ENCODE results near the gene ENPP4. TPM values are rescaled to one million over a fixed set of nuclear protein-coding genes. Genes with fewer than 3 reads are reported as not detected.
"Not testable (repeated sequence)": the region's sequence is repeated elsewhere in the genome, so short reads cannot be mapped to it uniquely, and the experiment has no call there.

ENPP4 gene
- total and polyA plus RNA-seq, 4 donors: 10.1 to 27.0 (median 16.0) TPM

GRCh38 chr6:46136831-46137230 is 7.0 kb downstream of the ENPP4 start:
- no peak overlapping the region for H3K27ac ChIP-seq (ENCODE audit: low read depth in 1 of 2, low read length in 2 of 2)
- WGBS, 2 donors: 73 to 81% methylated on average over 2 of the region's 2 CpGs
- DNase-seq (no peak), ATAC-seq (ENCODE audit: low FRiP score) (no peak)
- H3K27me3 ChIP-seq (ENCODE audit: control insufficient read depth in 1 of 2, insufficient read depth in 2 of 2, low read length in 1 of 2): no peaks in the 10 kb centered on the region
- no peaks in the 10 kb centered on the region for H3K9me3 ChIP-seq (ENCODE audit: control insufficient read depth, low read length)
- peaks cover 0 to 3% of the 10 kb centered on the region in 2 donors for H3K36me3 ChIP-seq (ENCODE audit: control insufficient read depth in 1 of 2, insufficient read depth in 2 of 2, low read length in 1 of 2)
- intact Hi-C loops (cut with DNase I): no loop called here
- H3K4me1 ChIP-seq (ENCODE audit: control insufficient read depth in 1 of 2, insufficient read depth in 2 of 2, low read length in 2 of 2): no peaks in the 10 kb centered on the region
- no peak overlapping the region for H3K4me3 ChIP-seq (ENCODE audit: low read length in 2 of 2)

- Histone ChIP-seq H3K4me3 (ENCODE audit: low read length in 2 of 2) (no peak overlapping the region), H3K27ac (ENCODE audit: low read depth in 1 of 2, low read length in 2 of 2) (no peak overlapping the region), H3K27me3 (ENCODE audit: control insufficient read depth in 1 of 2, insufficient read depth in 2 of 2, low read length in 1 of 2) (no peaks in the 10 kb centered on the region), H3K36me3 (ENCODE audit: control insufficient read depth in 1 of 2, insufficient read depth in 2 of 2, low read length in 1 of 2) (peaks cover 0 to 3% of the 10 kb centered on the region in 2 donors), H3K9me3 (ENCODE audit: control insufficient read depth, low read length) (no peaks in the 10 kb centered on the region), H3K4me1 (ENCODE audit: control insufficient read depth in 1 of 2, insufficient read depth in 2 of 2, low read length in 2 of 2) (no peaks in the 10 kb centered on the region)
- 83 to 87% methylated on average over 2 of the region's 2 CpGs for WGBS, 2 donors
- intact Hi-C loops (cut with DNase I): no loop called here
- no peak for DNase-seq
- no peak for ATAC-seq (ENCODE audit: low FRiP score)
Measured at GRCh38 chr6:46137387-46137786, 7.6 kb downstream of the ENPP4 start.

GRCh38 chr6:46138281-46138680 is 8.5 kb downstream of the ENPP4 start:
- intact Hi-C loops (cut with DNase I): no loop called here
- Histone ChIP-seq H3K27ac (ENCODE audit: low read depth in 1 of 2, low read length in 2 of 2) (no peak overlapping the region), H3K9me3 (ENCODE audit: control insufficient read depth, low read length) (no peaks in the 10 kb centered on the region), H3K4me3 (ENCODE audit: low read length in 2 of 2) (no peak overlapping the region), H3K36me3 (ENCODE audit: control insufficient read depth in 1 of 2, insufficient read depth in 2 of 2, low read length in 1 of 2) (peaks cover 3 to 5% of the 10 kb centered on the region in 2 donors), H3K27me3 (ENCODE audit: control insufficient read depth in 1 of 2, insufficient read depth in 2 of 2, low read length in 1 of 2) (no peaks in the 10 kb centered on the region), H3K4me1 (ENCODE audit: control insufficient read depth in 1 of 2, insufficient read depth in 2 of 2, low read length in 2 of 2) (peaks cover 0 to under 1% of the 10 kb centered on the region in 2 donors)
- DNase-seq (no peak), ATAC-seq (ENCODE audit: low FRiP score) (no peak)
- 98 to 100% methylated on average over 1 of the region's 1 CpG for WGBS, 2 donors

GRCh38 chr6:46144270-46144669 is 14.5 kb downstream of the ENPP4 start:
- ATAC-seq (ENCODE audit: low FRiP score): no peak
- Histone ChIP-seq H3K4me3 (ENCODE audit: low read length in 2 of 2) (no peak overlapping the region), H3K27ac (ENCODE audit: low read depth in 1 of 2, low read length in 2 of 2) (no peak overlapping the region), H3K9me3 (ENCODE audit: control insufficient read depth, low read length) (no peaks in the 10 kb centered on the region), H3K4me1 (ENCODE audit: control insufficient read depth in 1 of 2, insufficient read depth in 2 of 2, low read length in 2 of 2) (peaks cover 1 to 2% of the 10 kb centered on the region in 2 donors), H3K36me3 (ENCODE audit: control insufficient read depth in 1 of 2, insufficient read depth in 2 of 2, low read length in 1 of 2) (peaks cover 3 to 6% of the 10 kb centered on the region in 2 donors), H3K27me3 (ENCODE audit: control insufficient read depth in 1 of 2, insufficient read depth in 2 of 2, low read length in 1 of 2) (no peaks in the 10 kb centered on the region)
- no peak for DNase-seq
- intact Hi-C loops (cut with DNase I): no loop called here
- WGBS, 2 donors: 13 to 19% methylated on average over 1 of the region's 1 CpG

DNA sequence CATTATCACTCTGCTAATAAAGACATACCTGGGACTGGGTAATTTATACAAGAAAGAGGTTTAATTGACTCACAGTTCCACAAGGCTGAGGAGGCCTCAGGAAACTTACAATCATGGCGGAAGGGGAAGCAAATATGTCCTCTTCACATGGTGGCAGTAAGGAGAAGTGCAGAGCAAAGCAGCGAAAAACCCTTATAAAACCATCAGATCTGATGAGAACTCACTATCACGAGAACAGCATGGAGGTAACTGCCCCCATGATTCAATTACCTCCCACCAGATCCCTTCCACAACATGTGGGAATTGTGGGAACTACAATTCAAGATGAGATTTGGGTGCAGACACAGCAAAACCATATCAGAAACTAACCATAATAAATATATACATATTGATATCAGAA is 19.3 kb downstream of the ENPP4 start:
- ATAC-seq (ENCODE audit: low FRiP score); H3K27me3 ChIP-seq (ENCODE audit: control insufficient read depth in 1 of 2, insufficient read depth in 2 of 2, low read length in 1 of 2); H3K4me3 ChIP-seq (ENCODE audit: low read length in 2 of 2); H3K36me3 ChIP-seq (ENCODE audit: control insufficient read depth in 1 of 2, insufficient read depth in 2 of 2, low read length in 1 of 2); DNase-seq; H3K4me1 ChIP-seq (ENCODE audit: control insufficient read depth in 1 of 2, insufficient read depth in 2 of 2, low read length in 2 of 2); H3K27ac ChIP-seq (ENCODE audit: low read depth in 1 of 2, low read length in 2 of 2); intact Hi-C loops (cut with DNase I); H3K9me3 ChIP-seq (ENCODE audit: control insufficient read depth, low read length): not testable (repeated sequence)
- WGBS, 2 donors: 90 to 92% methylated on average over 3 of the region's 3 CpGs

GRCh38 chr6:46156701-46157100 is 26.9 kb downstream of the ENPP4 start:
- no peak for DNase-seq
- intact Hi-C loops (cut with DNase I): no loop called here
- no peaks in the 10 kb centered on the region for H3K27me3 ChIP-seq (ENCODE audit: control insufficient read depth in 1 of 2, insufficient read depth in 2 of 2, low read length in 1 of 2)
- H3K27ac ChIP-seq (ENCODE audit: low read depth in 1 of 2, low read length in 2 of 2): no peak overlapping the region
- H3K36me3 ChIP-seq (ENCODE audit: control insufficient read depth in 1 of 2, insufficient read depth in 2 of 2, low read length in 1 of 2): no peaks in the 10 kb centered on the region
- no peak overlapping the region for H3K4me3 ChIP-seq (ENCODE audit: low read length in 2 of 2)
- H3K4me1 ChIP-seq (ENCODE audit: control insufficient read depth in 1 of 2, insufficient read depth in 2 of 2, low read length in 2 of 2): no peaks in the 10 kb centered on the region
- peaks cover 4% of the 10 kb centered on the region for H3K9me3 ChIP-seq (ENCODE audit: control insufficient read depth, low read length)
- no peak for ATAC-seq (ENCODE audit: low FRiP score)

DNA sequence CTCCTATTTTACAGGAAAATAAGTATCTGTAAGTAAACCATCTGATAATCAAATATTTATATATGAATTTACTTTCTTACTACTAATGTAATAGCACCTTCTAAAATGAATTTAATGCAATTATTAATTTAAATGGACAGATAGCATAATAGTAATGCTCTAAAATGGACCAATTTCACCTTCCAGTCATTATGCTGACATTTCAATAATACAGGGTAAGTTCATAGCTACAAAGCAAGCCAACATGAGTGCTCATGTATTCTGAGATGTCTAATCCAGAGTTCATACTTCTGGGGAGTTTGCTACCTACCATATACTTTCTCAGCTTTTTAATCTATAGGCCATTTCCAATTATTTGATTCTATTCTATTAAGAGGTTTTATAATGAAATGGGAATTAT is 29.4 kb downstream of the ENPP4 start:
- H3K4me3 ChIP-seq (ENCODE audit: low read length in 2 of 2): no peak overlapping the region
- H3K4me1 ChIP-seq (ENCODE audit: control insufficient read depth in 1 of 2, insufficient read depth in 2 of 2, low read length in 2 of 2): no peaks in the 10 kb centered on the region
- H3K27ac ChIP-seq (ENCODE audit: low read depth in 1 of 2, low read length in 2 of 2): no peak overlapping the region
- intact Hi-C loops (cut with DNase I): no loop called here
- no peaks in the 10 kb centered on the region for H3K36me3 ChIP-seq (ENCODE audit: control insufficient read depth in 1 of 2, insufficient read depth in 2 of 2, low read length in 1 of 2)
- H3K9me3 ChIP-seq (ENCODE audit: control insufficient read depth, low read length): peaks cover 4% of the 10 kb centered on the region
- DNase-seq (no peak), ATAC-seq (ENCODE audit: low FRiP score) (no peak)
- no peaks in the 10 kb centered on the region for H3K27me3 ChIP-seq (ENCODE audit: control insufficient read depth in 1 of 2, insufficient read depth in 2 of 2, low read length in 1 of 2)

DNA sequence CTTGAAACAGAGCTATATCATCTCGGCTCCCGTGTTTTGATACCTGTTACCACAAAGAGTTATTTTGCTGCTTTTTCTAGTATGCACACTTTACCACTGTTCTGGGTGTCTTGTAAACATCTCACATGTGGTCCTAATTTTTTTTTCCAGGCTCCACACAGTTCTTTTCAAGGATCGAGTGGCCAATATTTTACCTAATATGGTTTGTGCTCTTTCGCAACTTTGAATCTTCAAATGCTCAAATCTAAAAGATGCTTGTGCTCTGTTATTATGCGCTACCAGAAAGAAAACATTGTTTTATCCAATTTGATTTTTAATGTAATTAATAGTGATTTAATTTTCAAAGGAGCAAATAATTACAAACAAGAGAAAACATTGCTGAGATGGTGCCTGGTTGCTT is 30.3 kb downstream of the ENPP4 start:
- 91% methylated on average over 5 of the region's 5 CpGs for WGBS, 2 donors
- no peaks in the 10 kb centered on the region for H3K36me3 ChIP-seq (ENCODE audit: control insufficient read depth in 1 of 2, insufficient read depth in 2 of 2, low read length in 1 of 2)
- ATAC-seq (ENCODE audit: low FRiP score): no peak

DNA sequence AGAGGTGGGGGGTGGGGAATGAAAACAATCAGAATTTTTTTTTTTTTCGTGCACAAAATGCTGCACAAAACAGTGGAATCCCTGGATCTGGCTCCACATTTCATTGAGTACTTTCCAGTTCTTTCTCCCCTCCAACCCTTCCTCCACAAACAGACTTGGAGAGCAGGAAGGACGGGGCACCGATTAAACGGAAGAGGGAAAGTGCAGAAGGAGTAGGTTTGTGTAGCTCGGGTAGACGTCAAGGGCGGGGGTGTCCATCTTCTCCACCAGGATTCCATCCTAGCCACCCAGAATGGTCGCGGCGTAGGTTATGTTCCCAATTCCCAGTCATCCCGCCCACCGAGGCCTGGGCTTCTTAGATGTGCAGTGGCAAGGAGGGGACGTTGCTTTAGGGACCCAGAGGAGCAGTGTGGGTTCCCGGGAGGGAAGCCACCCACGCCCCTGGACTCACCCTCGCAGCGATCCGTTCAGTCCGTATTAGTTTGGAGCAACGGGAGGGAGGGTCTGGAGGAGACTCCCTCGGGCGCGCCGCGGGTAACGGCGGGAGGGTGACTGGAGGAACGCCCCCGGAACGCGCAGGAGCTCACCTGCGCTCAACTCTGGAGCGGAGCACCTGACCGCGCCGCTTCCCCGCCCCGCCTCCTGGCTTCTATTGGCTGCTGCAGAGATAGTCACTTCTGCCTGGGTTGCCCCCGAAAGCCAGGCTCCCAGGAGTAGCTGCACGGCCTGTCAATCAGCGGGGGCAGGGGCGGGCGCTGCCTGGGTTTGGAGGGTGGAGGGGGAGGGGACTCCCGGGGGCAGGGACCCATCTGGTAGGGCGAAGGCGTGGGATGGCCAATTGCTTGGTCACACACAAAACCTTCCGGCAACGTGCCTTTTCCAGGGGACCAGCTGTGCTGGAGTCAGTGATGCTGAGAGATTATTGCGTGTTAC is 40.8 kb downstream of the ENPP4 start, which contains the start of gene ENPP5:
TSS of gene ENPP5 (minus strand) at position 624 of the 933 bp plus-strand sequence. CDS start 2,718 bp downstream, outside the sequence.
- 1% methylated on average over 48 to 49 of the region's 49 CpGs for WGBS, 2 donors
- peak within 1 kb of the TSS; percentile 43 to 45 for H3K4me3 ChIP-seq (ENCODE audit: low read length in 2 of 2)
- ATAC-seq (ENCODE audit: low FRiP score) (peak; percentile 79), DNase-seq (peak; percentile 79 to 90)
- no peak within 1 kb of the TSS for H3K27ac ChIP-seq (ENCODE audit: low read depth in 1 of 2, low read length in 2 of 2)
- H3K9me3 ChIP-seq (ENCODE audit: control insufficient read depth, low read length): no peaks in the 10 kb centered on the region
- no peaks in the 10 kb centered on the region for H3K36me3 ChIP-seq (ENCODE audit: control insufficient read depth in 1 of 2, insufficient read depth in 2 of 2, low read length in 1 of 2)
- intact Hi-C loops (cut with DNase I): no loop called here
- no peaks in the 10 kb centered on the region for H3K27me3 ChIP-seq (ENCODE audit: control insufficient read depth in 1 of 2, insufficient read depth in 2 of 2, low read length in 1 of 2)
- no peaks in the 10 kb centered on the region for H3K4me1 ChIP-seq (ENCODE audit: control insufficient read depth in 1 of 2, insufficient read depth in 2 of 2, low read length in 2 of 2)

More for the DNA sequence above, 30.3 kb downstream of the ENPP4 start:
- H3K4me1 ChIP-seq (ENCODE audit: control insufficient read depth in 1 of 2, insufficient read depth in 2 of 2, low read length in 2 of 2): no peaks in the 10 kb centered on the region
- H3K9me3 ChIP-seq (ENCODE audit: control insufficient read depth, low read length): peaks cover 4% of the 10 kb centered on the region
- H3K27me3 ChIP-seq (ENCODE audit: control insufficient read depth in 1 of 2, insufficient read depth in 2 of 2, low read length in 1 of 2): no peaks in the 10 kb centered on the region
- DNase-seq: no peak
- no peak overlapping the region for H3K27ac ChIP-seq (ENCODE audit: low read depth in 1 of 2, low read length in 2 of 2)
- intact Hi-C loops (cut with DNase I): no loop called here
- H3K4me3 ChIP-seq (ENCODE audit: low read length in 2 of 2): no peak overlapping the region
